ENCODE measurements around the gene ARHGAP45.

Gene ARHGAP45

GRCh38 chr19:1038978-1039645 is 27.9 kb upstream of the ARHGAP45 start:
- DNase-seq = no peak

GRCh38 chr19:1039646-1040475 is 27.1 kb upstream of the ARHGAP45 start, which contains the start of gene ABCA7:
Gene ABCA7 (plus strand): TSS chr19:1040107. CDS start chr19:1041362, 1,255 bp downstream.
- DNase-seq = peak; percentile 97 to 100

DNA sequence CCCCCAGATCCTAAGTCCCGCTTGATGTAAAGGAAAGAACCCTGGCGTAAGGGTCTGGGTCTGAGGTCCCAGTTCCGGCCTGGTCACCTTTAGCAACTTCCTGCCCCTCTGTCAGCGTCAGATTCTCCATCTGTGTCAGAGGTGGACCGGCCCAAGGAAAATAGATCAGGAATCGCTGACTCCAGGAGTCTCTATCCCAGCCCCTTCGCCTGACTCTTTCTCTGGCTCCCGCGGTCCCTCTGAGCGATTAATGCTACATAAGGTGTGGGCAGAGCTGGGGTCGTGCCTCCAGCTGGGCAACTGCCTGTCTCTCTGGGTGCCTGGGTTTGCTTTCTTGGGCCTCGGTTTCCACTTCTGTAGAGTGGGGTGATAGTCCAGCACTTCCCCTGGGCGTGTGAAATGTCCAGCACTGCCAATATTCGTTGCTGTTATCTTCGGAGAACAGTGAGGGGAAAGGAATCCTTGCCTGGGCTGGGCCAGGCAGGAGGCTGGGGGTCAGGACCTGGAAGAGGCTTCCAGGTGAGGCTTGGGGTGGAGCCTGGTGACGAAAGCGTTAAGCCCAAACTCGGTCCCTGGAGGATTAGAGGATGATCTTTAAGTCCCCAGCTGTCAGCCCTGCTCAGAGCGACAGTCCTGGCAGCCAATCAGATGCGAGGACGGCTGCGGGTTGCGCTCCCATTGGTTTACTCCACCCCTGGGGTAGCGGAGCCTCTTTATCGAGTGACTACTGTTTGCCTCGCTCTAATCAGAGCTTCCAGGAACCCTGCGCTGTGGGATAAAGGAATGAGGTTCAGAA is 26.3 kb upstream of the ARHGAP45 start:
- peak; percentile 87 to 90 for DNase-seq

- DNase-seq = no peak
Measured at GRCh38 chr19:1041272-1041834, 25.6 kb upstream of the ARHGAP45 start.

GRCh38 chr19:1041835-1042685 is 24.9 kb upstream of the ARHGAP45 start:
- no peak for DNase-seq

DNA sequence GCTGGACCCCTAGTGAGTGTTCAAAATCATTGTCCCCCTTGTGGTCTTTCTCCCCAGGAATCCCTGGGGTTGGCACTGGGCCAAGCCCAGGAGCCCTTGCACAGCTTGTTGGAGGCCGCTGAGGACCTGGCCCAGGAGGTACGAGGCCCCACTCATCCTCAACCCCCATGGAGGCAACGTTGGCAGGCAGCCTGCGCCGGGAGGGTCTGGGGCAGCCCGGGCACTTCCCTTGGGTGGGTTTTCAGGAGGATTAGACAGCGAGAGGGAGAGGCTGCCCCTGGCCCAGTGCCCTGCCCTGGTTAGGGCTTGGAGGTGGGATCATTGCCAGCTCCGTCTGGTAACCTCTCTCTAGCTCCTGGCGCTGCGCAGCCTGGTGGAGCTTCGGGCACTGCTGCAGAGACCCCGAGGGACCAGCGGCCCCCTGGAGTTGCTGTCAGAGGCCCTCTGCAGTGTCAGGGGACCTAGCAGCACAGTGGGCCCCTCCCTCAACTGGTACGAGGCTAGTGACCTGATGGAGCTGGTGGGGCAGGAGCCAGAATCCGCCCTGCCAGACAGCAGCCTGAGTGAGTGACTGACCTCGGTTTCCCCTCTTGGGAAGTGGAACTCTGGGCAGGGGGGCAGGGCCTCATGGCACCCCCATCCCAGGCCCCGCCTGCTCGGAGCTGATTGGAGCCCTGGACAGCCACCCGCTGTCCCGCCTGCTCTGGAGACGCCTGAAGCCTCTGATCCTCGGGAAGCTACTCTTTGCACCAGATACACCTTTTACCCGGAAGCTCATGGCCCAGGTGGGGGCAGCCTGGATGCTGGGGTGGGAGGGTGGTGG is 24.1 kb upstream of the ARHGAP45 start:
- DNase-seq = no peak

DNA sequence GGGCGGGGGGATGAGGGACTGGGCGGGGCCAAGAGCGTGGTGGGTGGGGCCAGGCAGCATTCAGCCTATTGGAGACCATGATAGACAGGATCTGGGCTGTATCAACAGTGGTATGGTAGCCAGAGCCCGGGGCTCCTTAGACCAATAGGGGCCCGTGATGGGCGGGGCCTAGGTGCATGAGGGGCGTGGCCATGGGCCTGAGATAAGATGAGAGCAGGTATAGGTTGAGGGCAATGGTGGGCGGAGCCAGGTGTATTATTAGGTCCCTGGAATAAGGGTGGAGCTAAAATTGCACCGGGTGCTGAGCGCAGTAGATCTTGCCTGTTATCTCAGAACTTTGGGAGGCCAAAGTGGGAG is 21.7 kb upstream of the ARHGAP45 start:
- peak in 1 of 2 donors; percentile 46 for DNase-seq

DNA sequence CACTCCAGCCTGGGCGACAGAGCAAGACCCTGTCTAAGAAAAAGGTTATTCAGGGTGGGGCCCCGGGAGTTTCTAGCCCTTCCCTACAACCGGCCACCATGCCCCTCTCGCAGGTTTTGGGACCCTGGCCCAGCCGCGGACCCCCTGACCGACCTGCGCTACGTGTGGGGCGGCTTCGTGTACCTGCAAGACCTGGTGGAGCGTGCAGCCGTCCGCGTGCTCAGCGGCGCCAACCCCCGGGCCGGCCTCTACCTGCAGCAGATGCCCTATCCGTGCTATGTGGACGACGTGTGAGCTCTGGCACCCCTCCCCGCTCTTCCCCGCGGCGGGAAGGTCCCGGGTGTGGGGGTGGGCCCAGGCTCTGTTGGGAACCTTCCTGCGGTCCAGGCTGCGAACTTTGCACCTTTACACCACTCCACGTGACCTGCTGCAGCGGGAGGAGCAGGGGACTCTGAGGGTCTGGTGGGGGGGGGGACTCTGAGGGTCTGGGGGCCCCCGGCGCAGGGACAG is 20.8 kb upstream of the ARHGAP45 start:
- no peak for DNase-seq

DNA sequence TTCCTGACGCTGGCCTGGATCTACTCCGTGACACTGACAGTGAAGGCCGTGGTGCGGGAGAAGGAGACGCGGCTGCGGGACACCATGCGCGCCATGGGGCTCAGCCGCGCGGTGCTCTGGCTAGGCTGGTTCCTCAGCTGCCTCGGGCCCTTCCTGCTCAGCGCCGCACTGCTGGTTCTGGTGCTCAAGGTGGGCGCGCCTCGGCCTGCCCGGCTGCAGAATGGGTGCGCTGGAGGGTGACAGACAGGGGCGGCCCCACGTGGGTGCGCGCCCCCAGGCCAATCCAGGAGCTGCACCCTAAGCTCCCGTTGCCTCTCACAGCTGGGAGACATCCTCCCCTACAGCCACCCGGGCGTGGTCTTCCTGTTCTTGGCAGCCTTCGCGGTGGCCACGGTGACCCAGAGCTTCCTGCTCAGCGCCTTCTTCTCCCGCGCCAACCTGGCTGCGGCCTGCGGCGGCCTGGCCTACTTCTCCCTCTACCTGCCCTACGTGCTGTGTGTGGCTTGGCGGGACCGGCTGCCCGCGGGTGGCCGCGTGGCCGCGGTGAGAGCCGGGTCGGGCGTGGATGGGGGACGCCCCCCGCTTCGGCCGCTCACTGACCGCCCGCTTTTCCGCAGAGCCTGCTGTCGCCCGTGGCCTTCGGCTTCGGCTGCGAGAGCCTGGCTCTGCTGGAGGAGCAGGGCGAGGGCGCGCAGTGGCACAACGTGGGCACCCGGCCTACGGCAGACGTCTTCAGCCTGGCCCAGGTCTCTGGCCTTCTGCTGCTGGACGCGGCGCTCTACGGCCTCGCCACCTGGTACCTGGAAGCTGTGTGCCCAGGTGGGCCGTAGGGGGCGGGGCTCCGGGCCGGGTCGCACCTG is 19.9 kb upstream of the ARHGAP45 start:
- DNase-seq = no peak

- DNase-seq = no peak
Measured at GRCh38 chr19:1047696-1048147, 19.2 kb upstream of the ARHGAP45 start.

DNA sequence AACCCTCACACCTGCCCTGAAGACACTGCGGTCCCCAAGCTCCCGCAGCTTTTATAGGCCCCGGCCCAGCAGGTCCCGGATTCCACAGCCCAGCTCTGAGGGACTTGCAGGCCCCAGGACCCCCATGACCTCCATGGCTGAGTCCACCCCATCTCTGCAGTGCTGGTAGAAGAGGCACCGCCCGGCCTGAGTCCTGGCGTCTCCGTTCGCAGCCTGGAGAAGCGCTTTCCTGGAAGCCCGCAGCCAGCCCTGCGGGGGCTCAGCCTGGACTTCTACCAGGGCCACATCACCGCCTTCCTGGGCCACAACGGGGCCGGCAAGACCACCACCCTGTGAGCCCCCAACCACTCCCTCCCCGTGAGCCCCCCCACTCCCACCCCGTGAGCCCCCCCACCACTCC is 17.9 kb upstream of the ARHGAP45 start:
- DNase-seq = no peak

GRCh38 chr19:1049800-1050199 is 17.2 kb upstream of the ARHGAP45 start:
- no peak for DNase-seq

- DNase-seq = no peak
Measured at GRCh38 chr19:1050989-1051788, 15.8 kb upstream of the ARHGAP45 start.

- DNase-seq = no peak
Measured at GRCh38 chr19:1051791-1052190, 15.2 kb upstream of the ARHGAP45 start.

GRCh38 chr19:1052349-1052975 is 14.5 kb upstream of the ARHGAP45 start:
- no peak for DNase-seq

- DNase-seq = no peak
Measured at GRCh38 chr19:1053176-1054101, 13.5 kb upstream of the ARHGAP45 start.
